HG02678 (cell line): ENCODE data around the gene HNRNPA0.

Source experiments
- ATAC-seq: cut with Tn5 transposase; IDR thresholded peaks from one replicate; pipeline ENCODE4 v1.9.1; 2021; ENCODE audit warnings: mild to moderate bottlenecking, moderate library complexity; ENCODE audit not compliant: unreplicated experiment

Gene HNRNPA0

DNA sequence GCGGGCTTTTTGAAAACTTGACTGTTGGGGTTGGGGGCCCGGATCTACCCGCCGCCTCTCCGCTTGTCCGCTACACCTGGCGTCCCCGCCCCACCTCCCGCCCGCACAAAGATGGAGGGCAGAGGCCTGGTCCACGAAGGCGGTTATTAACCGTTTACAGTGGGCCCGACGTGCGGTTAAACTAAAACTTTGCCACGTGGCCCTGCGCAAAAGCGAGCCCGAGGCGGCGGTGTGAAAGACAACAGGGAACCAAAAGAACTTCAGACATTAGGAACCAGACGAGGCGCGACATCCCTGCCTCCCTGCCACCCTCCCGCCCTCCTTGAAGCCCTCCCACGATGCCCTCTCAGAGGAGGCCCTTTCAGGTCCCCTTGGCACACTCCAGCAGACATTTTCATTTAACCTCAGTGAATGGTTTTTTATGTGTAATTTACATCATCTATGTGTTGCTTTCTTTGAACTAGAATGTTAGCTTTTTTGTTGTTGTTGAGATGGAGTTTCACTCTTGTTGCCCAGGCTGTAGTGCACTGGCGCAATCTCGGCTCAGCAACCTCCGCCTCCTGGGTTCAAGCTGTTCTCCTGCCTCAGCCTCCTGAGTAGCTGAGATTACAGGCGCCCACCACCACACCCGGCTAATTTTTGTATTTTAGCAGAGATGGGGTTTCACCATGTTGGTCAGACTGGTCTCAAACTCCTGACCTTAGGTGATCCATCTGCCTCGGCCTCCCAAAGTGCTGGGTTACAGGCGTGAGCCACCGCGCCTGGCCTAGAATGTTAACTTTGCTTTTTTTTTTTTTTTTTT, 999 bp upstream of the HNRNPA0 start:
- ATAC-seq, result no peak

GRCh38 chr5:137753691-137754187, 424 bp downstream of the HNRNPA0 start:
- ATAC-seq, result peak; percentile 11

DNA sequence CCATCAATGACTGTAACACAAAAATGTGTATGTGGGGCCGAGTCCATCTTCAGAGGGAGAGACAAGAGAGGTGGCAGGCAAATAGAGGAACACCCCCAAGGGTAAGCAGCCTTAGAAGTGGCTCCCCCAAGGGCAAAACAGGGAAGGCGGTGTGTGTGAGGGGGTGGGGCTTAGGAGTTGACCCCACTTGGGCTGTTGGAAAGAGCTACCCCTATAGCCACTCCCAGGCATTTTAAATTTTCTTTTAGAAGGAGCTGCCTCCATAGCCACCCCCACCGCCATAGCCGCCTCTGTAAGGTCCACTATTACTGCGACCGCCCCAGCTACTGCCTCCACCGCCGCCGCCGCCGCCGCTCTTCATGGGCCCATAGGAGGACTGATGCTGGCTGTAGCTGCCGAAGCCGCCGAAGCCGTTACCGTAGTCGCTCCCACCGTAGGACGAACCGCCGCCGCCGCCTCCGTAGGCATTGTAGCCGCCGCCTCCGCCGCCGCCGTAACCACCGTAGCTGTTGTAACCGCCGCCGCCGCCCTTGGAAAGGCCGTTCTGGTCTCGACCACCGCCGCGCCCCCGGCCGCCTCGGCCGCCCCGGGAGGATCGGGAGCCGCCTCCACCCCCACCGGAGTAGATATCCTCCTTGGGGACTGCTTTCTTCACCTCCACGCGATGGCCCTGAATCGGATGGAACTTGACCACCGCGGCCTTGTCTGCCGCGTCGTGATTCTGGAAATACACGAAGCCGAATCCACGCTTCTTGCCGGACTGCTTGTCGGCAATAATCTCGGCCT, 1.1 kb downstream of the HNRNPA0 start:
- no peak for ATAC-seq

DNA sequence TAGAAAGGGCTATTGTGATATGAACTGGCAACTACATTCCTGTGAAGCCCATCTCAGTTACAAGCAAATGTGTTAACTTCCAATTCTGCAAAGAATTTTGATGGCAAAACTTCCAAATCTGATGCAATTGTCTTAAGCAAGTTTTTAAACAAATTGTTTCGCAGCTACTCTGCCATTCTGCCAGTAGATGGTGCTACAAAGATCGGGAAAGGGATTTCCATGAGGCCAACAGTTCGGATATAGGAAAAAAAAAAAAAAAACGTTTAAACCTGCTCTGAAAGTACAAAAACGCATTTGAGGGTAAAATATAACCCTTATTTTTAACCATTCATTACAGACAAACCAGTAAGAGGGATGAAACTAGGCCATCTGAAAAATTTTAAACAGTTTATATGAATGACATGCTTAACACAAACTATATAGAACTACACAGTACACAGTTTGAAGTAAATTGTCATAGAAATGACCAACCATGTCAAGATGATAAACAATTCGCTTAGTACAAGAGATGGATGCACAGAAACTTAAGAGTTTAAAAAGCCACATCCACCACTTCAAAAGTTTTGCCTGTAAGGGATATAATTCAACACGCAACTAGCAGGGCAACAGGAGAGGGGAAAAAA, 2.2 kb downstream of the HNRNPA0 start:
- no peak for ATAC-seq

- no peak for ATAC-seq
Observed at GRCh38 chr5:137750436-137750835, 3.7 kb downstream of the HNRNPA0 start.

- no peak for ATAC-seq
Observed at GRCh38 chr5:137747848-137748247, 6.3 kb downstream of the HNRNPA0 start.

GRCh38 chr5:137743031-137743640, 11.0 kb downstream of the HNRNPA0 start:
- ATAC-seq, result no peak

GRCh38 chr5:137741718-137742117, 12.4 kb downstream of the HNRNPA0 start:
- no peak for ATAC-seq

DNA sequence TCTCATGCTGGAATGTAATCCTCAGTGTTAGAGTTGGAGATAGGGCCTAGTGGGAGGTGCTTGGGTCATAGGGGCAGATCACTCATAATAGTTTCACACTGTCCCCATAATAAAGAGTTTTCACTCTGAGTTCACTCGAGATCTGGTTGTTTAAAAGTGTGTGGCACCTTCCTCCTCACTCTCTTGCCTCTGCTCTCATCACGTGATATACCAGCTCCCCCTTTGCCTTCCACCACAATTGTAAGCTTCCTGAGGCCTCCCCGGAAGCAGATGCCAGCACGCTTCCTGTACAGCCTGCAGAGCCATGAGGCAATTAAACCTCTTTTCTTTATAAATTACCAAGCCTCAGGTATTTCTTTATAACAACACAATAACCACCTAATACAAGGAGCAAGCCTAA, 14.4 kb downstream of the HNRNPA0 start:
- ATAC-seq, result no peak

DNA sequence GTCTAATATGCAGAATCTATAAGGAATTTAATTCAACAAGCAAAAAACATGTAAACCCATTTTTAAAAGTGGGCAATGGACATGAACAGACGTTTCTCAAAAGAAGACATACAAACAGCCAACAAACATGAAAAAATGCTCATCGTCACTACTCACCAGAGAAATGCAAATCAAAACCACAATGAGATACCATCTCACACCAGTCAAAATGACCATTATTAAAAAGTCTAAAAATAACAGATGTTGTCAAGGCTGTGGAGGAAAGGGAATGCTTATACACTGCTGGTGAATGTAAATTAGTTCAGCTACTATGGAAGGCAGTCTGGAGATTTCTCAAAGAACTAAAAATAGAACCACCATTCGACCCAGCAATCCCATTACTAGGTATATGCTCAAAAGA, 15.2 kb downstream of the HNRNPA0 start:
- ATAC-seq, result no peak

- no peak for ATAC-seq
Observed at GRCh38 chr5:137737349-137738131, 16.6 kb downstream of the HNRNPA0 start.

DNA sequence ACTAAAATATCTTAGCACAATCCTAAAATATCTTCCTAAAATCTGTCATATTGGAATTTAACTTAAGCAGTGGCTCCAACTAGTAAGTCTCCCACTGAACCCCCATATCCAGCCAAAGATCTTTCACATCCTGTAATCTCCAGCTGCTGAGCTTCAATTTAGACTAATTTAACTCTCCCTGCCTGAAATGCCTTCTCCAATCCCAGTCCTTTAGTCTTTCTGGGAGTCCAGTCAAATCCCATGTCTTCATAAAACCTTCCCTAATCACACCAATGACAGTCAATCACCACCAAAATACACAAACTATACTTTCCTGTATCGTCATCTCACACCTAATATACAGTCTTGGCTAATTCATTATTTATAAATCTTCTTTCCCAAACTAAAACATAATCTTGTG, 17.7 kb downstream of the HNRNPA0 start:
- no peak for ATAC-seq

DNA sequence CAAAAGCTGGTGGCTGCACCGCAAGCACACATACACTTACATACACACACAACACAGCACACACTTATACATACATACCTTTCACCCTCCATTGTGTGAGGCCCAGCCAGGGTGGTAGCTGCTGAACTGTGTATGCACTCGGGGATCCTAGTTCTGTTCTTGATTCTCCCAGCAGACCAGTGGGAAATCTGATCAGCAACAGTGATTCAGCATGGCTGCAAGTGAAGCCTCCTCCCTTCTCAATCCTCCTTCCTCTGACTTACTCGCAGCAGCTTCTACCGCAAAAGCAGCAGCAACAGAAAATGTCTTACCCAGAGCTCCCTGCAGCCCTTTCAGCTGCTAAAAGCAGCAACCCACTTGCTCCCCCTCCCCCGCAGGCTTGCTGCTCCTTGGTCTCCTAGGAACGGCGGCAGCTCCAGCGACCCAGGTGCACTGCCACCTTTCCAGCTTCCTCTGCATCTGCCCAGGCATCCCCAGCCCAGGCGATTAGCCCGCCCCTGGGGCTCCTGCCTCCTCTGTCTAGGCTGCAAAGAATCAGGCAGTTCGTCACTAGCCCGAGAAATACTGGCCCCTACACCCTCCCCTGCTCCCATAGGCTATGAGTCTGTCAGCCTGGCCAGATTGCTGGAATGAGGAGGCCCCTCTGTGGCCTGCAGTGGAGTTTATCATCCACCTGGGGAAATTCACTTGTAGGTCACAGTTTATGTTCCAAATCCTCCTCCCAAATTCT, 18.4 kb downstream of the HNRNPA0 start, which contains the start of gene KLHL3:
Gene KLHL3, minus strand, starts transcription at position 535 of the 730 bp plus-strand sequence. Its CDS starts 443 bp downstream, at position 92.
- peak; percentile 48 for ATAC-seq

- ATAC-seq, result peak; percentile 7
Observed at GRCh38 chr5:137734962-137735554, 19.1 kb downstream of the HNRNPA0 start.

- no peak for ATAC-seq
Observed at GRCh38 chr5:137734331-137734730, 19.8 kb downstream of the HNRNPA0 start.

GRCh38 chr5:137733922-137734321, 20.2 kb downstream of the HNRNPA0 start:
- ATAC-seq, result no peak

DNA sequence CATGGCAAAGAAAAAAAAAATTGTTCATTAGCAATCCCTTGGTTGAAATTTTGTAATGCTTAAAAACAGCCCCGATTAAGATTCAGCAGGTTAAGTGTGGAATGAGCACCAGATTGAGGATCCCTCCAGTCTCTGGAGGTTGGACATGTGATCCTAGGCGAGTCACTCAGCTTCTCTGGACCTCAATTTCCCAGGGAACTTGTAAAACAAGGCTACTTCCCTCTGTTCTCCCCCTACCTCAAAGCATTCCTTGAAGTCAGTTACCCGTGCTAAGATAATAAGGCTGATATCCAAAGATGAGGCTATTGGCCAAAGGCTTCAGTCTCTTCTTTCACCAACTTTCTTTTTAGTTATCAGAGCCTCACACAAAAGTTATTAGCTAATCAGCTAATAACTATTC, 21.2 kb downstream of the HNRNPA0 start:
- no peak for ATAC-seq

GRCh38 chr5:137731176-137731575, 23.0 kb downstream of the HNRNPA0 start:
- ATAC-seq, result no peak

DNA sequence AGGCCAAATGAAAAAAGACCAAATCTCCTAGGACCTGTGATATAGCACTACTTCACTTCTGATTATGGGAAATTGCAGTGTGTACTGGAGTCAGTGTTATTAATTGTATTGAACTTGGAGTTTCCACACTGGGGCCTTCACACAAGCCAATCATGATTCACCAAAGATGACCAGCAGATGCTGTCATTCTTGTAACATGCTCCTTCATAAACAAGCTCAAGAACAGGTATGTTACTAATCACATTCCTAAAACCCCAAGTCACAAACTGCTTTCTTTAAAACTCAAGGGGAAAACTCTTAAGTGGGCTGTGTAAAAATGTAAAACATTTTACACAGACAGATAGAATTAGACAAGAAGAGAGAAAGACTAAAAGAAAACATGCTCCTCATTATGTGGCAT, 23.8 kb downstream of the HNRNPA0 start:
- ATAC-seq, result no peak
